Measurements from ENCODE around the gene DNAH2.
A peak's percentile ranks its signal among the peaks of the same experiment; 100 is the strongest.
"Not testable (repeated sequence)": the region's sequence is repeated elsewhere in the genome, so short reads cannot be mapped to it uniquely, and the experiment has no call there.

The DNAH2 gene

DNA sequence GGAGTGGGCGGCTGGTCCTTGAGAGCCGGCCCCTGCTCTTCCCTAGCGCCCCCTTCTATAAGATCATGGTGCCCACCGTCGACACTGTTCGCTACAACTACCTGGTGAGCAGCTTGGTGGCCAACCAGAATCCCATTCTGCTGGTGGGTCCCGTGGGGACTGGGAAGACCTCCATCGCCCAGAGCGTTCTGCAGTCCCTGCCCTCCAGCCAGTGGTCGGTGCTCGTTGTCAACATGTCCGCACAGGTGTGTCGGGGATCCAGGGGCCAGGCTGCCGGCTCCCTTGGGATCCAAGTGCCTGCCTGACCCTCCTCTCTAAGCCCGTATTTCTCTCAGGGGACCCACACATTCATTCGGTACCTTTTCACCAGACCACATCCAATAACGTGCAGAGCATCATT, 75.1 kb downstream of the DNAH2 start:
- H3K27ac Mint-ChIP-seq = no peak overlapping the region
- H3K4me1 Mint-ChIP-seq = no peaks in the 10 kb centered on the region
- no peak for ATAC-seq (replicated peaks)
- peaks cover 15 to 26% of the 10 kb centered on the region in 2 donors for H3K27me3 Mint-ChIP-seq
- no peak for DNase-seq
- H3K36me3 Mint-ChIP-seq = peaks cover 0 to 2% of the 10 kb centered on the region in 2 donors
- H3K4me3 Mint-ChIP-seq = no peak overlapping the region
- H3K9me3 Mint-ChIP-seq = no peaks in the 10 kb centered on the region

DNA sequence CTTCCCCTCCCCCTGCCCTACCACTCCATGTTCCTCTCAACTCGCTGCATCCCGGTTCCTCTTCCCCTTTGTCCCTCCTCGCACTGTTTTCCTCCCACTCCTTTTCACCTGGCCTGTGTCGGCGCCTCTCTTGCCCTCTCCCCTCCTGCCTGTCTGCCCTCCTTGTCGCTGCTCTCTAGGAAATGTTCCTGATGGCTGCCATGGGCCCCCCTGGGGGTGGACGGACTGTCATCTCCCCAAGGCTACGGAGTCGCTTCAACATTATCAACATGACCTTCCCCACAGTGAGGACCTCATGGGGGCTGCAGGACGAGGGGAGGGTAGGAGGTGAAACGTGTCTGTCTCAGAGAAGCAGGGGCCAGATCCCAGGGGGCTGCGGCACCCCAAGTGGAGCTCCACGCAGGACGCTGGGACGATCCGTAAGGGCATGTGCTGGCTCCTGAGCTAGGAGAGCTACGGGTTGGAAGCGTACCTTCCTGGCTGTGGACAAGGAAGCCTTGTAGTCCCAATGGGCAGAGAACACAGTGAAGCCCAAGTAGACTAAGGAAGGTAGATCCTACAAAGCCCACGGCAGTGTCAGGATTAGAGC, 76.6 kb downstream of the DNAH2 start:
- DNase-seq (no peak), ATAC-seq (replicated peaks) (no peak)
- Mint-ChIP-seq H3K27ac (no peak overlapping the region), H3K4me1 (no peaks in the 10 kb centered on the region), H3K36me3 (peaks cover 0 to 2% of the 10 kb centered on the region in 2 donors), H3K4me3 (no peak overlapping the region), H3K9me3 (no peaks in the 10 kb centered on the region), H3K27me3 (peaks cover 23 to 28% of the 10 kb centered on the region in 2 donors)

DNA sequence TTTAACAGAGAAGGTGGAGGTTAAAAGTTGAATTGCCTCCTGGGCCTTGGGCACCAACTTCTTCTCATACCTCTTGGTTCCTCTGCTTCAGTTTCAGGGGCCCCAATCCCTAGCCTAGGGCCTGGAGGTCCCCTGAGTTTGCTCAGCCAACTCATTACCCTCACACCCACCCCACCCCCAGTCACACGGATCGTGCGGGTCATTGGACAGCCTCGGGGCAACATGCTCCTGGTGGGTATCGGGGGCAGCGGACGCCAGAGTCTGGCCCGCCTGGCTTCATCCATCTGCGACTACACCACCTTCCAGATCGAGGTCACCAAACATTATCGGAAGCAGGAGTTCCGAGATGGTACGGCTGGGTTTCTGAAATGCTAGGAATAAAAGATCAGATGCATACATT, 80.4 kb downstream of the DNAH2 start:
- H3K4me3 Mint-ChIP-seq = no peak overlapping the region
- peaks cover 0 to 2% of the 10 kb centered on the region in 2 donors for H3K36me3 Mint-ChIP-seq
- no peak for ATAC-seq (replicated peaks)
- H3K27ac Mint-ChIP-seq = no peak overlapping the region
- no peaks in the 10 kb centered on the region for H3K4me1 Mint-ChIP-seq
- peaks cover 31 to 32% of the 10 kb centered on the region in 2 donors for H3K27me3 Mint-ChIP-seq
- DNase-seq = no peak
- no peaks in the 10 kb centered on the region for H3K9me3 Mint-ChIP-seq

DNA sequence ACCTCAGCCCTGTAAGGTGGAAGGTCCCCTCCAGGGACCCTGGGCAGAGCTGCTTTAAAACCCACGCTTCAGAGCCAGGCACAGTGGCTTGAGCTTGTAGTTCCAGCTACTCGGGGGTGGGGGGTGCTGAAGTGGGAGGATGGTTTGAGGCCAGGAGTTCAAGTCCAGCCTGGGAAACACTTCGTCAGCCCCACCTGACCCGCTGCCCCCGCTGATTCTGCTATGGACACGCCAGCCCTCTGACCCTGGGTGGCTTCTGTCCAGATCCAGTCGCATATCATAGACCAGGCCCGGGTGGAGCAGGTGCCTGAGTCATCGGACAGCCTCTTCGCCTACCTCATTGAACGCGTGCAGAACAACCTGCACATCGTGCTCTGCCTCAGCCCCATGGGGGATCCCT, 81.3 kb downstream of the DNAH2 start:
- no peak overlapping the region for H3K27ac Mint-ChIP-seq
- H3K36me3 Mint-ChIP-seq = peaks cover 0 to 2% of the 10 kb centered on the region in 2 donors
- no peak overlapping the region for H3K4me3 Mint-ChIP-seq
- no peaks in the 10 kb centered on the region for H3K9me3 Mint-ChIP-seq
- H3K27me3 Mint-ChIP-seq = peaks cover 35 to 40% of the 10 kb centered on the region in 2 donors
- DNase-seq (no peak), ATAC-seq (replicated peaks) (no peak)
- H3K4me1 Mint-ChIP-seq = no peaks in the 10 kb centered on the region

DNA sequence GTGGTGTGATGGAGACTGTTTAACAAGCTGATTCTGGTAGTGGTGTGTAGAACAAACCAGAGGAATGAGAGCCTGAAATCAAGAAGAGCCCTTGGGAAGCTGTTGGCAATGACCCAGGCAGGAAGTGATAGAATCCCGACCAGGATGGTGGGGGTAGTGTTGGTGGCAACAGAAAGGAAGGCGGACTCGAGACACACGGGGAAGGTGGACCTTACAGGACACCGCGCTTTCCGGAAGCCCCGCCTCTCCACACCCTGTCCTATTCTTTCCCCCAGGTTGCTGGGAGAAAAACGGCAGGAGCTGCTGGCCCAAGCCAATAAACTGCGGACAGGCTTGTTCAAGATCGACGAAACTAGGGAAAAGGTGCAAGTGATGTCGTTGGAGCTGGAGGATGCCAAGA, 86.4 kb downstream of the DNAH2 start:
- ATAC-seq (replicated peaks) (no peak), DNase-seq (no peak)
- Mint-ChIP-seq H3K27ac (no peak overlapping the region), H3K36me3 (no peaks in the 10 kb centered on the region), H3K27me3 (peaks cover 33 to 37% of the 10 kb centered on the region in 2 donors), H3K4me3 (no peak overlapping the region), H3K4me1 (peaks cover 0 to 2% of the 10 kb centered on the region in 2 donors), H3K9me3 (no peaks in the 10 kb centered on the region)

DNA sequence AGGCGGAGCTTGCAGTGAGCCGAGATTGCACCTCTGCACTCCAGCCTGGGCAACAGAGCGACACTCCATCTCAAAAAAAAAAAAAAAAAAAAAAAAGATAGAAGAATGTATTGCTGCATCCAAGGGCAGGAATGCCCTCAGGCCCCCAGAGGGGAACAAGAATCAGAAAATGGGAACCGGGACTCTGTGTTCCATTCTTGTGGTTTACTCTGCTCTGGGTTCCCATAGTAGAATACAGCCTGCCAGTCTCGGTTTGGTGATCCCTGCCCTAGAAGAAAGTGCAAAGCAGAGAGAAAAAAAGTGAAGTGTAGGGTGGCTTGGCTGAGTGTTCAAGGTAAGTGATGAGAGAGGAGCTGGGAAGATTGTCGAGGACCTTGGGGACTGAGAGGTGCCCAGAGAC, 89.0 kb downstream of the DNAH2 start:
- DNase-seq = no peak

DNA sequence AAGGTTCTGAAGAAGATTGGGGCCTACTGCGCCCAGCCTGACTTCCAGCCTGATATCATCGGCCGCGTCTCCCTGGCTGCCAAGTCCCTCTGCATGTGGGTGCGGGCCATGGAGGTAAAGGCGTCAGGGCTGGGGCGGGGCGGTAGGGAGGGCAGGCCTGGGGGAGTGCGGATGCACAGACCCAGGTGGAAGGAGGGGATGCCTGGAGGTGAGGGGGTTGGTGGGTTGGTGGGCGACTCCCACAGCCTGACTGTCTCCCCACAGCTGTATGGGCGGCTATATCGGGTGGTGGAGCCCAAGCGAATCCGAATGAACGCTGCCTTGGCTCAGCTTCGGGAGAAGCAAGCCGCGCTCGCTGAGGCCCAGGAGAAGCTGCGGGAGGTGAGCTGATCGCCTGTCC, 89.7 kb downstream of the DNAH2 start:
- no peaks in the 10 kb centered on the region for H3K9me3 Mint-ChIP-seq
- no peaks in the 10 kb centered on the region for H3K36me3 Mint-ChIP-seq
- peaks cover 34 to 44% of the 10 kb centered on the region in 2 donors for H3K27me3 Mint-ChIP-seq
- H3K27ac Mint-ChIP-seq = no peak overlapping the region
- ATAC-seq (replicated peaks) (no peak), DNase-seq (no peak)
- no peak overlapping the region for H3K4me3 Mint-ChIP-seq
- H3K4me1 Mint-ChIP-seq = peaks cover 0 to 2% of the 10 kb centered on the region in 2 donors

More for the DNA sequence above, 89.0 kb downstream of the DNAH2 start:
- Mint-ChIP-seq H3K27me3 (peaks cover 37 to 44% of the 10 kb centered on the region in 2 donors), H3K9me3 (no peaks in the 10 kb centered on the region), H3K4me3 (no peak overlapping the region), H3K4me1 (peaks cover 0 to 2% of the 10 kb centered on the region in 2 donors), H3K27ac (no peak overlapping the region), H3K36me3 (no peaks in the 10 kb centered on the region)
- ATAC-seq (replicated peaks) = peak in 1 of 2 donors; percentile 27

DNA sequence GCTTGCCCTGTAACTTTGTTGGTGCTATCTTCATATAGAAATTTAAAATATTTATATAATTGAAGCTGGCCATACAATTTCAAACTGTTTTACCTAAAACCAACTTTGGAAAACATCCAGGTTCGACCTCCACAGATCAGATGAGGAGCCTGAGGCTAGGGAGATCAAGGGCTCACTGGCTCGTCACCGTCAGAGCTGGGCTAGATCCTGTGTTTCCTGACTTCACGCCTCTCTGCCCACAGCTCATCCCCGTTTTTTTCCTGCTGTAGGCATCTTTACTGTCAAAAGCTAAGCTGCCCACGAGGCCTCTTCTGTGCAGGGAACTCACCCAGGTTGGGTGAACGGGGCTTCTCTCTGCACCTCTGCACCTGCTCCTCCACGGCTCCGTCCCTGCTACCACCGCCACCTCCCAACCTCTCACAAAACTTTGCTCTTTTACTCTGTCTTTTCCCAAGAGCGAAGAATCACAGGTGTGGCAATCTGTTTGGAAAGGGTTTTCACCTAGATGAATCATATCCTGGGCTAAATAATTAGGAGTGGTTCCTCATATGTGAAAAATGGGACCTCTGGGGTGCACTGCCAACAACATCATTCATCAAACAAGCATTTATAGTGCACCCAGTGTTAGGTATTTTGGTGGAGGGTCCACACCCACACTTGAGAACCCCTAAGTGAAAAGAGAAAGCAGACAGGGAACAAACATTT, 91.7 kb downstream of the DNAH2 start:
- Mint-ChIP-seq H3K27me3 (peaks cover 23 to 28% of the 10 kb centered on the region in 2 donors), H3K4me3 (no peak overlapping the region), H3K4me1 (peaks cover 0 to 2% of the 10 kb centered on the region in 2 donors), H3K36me3 (no peaks in the 10 kb centered on the region), H3K27ac (no peak overlapping the region), H3K9me3 (no peaks in the 10 kb centered on the region)
- no peak for ATAC-seq (replicated peaks)
- DNase-seq = no peak

DNA sequence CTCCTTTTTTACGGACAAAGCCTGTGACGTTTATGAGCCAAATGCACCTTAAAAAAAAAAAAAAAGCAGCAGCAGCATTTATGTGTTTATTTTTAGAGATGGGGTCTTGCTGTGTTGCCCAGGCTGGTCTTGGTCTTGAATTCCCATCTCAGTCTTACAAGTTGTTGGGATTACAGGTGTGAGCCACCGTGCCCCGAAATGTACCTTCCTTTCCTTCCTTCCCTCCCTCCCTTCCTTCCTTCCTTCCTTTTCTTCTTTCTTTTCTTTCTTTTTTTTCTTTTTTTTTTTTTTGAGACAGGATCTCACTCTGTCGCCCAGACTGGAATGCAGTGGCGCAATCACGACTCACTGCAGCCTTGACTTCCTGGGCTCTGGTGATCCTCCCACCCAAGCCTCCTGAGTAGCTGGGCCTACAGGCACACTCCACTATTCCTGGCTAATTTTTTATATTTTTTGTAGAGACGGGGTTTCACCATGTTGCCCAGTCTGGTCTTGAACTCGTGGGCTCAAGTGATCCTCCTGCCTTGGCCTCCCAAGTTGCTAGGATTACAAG, 92.3 kb downstream of the DNAH2 start:
- Mint-ChIP-seq H3K27me3 (peaks cover 20 to 24% of the 10 kb centered on the region in 2 donors), H3K27ac (peak overlapping the region; percentile 42)
- not testable (repeated sequence) for DNase-seq; H3K4me3 Mint-ChIP-seq; ATAC-seq (replicated peaks); H3K36me3 Mint-ChIP-seq; H3K9me3 Mint-ChIP-seq; H3K4me1 Mint-ChIP-seq

DNA sequence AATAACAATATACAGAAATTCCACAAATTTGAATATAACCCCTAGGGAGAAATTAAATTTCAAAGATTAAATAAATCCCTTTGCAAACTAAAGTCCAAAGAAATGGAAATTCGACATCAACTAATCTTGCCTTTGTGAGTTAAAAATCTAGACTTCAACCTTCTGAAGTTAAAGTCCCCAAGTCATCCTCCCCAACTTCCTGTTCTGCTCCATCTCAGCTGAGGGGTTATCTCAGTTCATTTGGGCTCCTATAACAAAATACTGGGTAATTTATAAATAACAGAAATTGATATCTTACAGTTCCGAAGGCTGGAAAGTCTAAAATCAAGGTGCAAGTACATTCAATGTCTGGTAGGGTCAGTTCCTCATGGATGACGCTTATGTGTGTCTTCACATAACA, 93.7 kb downstream of the DNAH2 start:
- peaks cover 14 to 17% of the 10 kb centered on the region in 2 donors for H3K27me3 Mint-ChIP-seq
- H3K9me3 Mint-ChIP-seq = no peaks in the 10 kb centered on the region
- no peaks in the 10 kb centered on the region for H3K36me3 Mint-ChIP-seq
- no peak overlapping the region for H3K27ac Mint-ChIP-seq
- H3K4me1 Mint-ChIP-seq = peaks cover 0 to 2% of the 10 kb centered on the region in 2 donors
- DNase-seq = no peak
- H3K4me3 Mint-ChIP-seq = no peak overlapping the region
- no peak for ATAC-seq (replicated peaks)

DNA sequence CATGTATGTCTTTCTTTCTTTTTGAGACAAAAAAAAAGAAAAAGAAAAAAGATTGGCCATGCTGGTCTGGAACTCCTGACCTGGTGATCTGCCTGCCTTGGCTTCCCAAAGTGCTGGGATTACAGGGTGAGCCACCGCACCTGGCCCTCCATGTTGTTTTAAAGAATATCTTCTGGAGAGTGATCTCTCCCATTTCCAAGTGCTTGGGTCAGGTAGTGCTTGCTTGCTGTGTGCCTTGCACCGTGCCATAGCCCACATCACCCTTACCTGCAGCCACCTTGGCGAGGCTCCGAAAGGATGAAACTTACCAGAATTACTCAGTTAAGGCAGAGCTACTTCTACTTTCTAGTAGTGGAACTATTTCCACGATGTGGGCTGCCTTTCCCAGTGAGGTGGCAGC, 97.4 kb downstream of the DNAH2 start:
- Mint-ChIP-seq H3K27ac (no peak overlapping the region), H3K27me3 (peaks cover 6 to 13% of the 10 kb centered on the region in 2 donors), H3K4me1 (no peaks in the 10 kb centered on the region), H3K4me3 (no peak overlapping the region), H3K36me3 (no peaks in the 10 kb centered on the region), H3K9me3 (no peaks in the 10 kb centered on the region)
- DNase-seq = no peak
- ATAC-seq (replicated peaks) = no peak

DNA sequence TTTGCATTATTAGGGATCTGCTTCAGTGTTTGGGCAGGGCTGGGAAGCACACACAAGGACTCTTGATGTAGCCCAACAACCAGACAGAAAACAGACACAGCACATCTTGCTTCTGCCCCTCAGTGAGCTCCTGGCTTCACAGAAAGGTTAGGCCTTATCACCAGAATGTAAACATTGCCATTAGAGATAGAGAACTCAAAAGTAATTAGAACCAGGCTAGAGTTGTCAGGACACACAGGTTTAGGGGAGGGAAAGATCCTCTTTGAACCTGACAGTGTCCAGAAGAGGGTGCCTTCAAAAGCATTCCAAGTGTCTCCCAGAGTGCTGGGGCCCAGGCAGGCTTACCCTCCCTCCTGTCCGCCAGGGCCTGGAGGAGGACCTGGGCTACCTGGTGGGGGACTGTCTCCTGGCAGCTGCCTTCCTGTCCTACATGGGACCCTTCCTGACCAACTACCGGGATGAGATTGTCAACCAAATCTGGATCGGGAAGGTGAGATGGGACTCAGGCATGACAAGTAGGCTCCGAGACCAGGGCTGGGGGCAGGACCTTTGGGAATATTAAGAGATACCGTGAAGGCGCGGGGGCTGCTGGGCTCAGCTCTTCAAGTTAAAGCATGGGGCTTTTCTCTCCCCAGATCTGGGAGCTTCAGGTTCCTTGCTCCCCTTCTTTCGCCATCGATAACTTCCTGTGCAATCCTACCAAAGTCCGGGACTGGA, 99.5 kb downstream of the DNAH2 start:
- no peak for ATAC-seq (replicated peaks)
- Mint-ChIP-seq H3K27ac (no peak overlapping the region), H3K4me1 (no peaks in the 10 kb centered on the region), H3K4me3 (no peak overlapping the region), H3K9me3 (no peaks in the 10 kb centered on the region), H3K27me3 (peaks cover 6 to 17% of the 10 kb centered on the region in 2 donors), H3K36me3 (no peaks in the 10 kb centered on the region)
- DNase-seq = no peak

DNA sequence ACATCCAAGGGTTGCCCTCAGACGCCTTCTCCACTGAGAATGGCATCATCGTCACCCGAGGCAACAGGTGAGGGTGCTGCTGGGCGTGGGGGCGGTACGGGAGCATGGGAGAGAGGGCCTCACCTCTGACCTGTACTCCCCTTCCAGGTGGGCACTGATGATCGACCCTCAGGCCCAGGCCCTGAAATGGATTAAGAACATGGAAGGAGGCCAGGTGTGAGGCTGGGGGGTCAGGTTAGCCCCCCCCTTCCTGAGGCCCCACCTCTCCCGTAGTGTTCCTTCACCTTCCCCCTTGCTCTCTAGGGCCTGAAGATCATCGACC, 100.1 kb downstream of the DNAH2 start:
- no peak overlapping the region for H3K4me3 Mint-ChIP-seq
- no peaks in the 10 kb centered on the region for H3K9me3 Mint-ChIP-seq
- no peaks in the 10 kb centered on the region for H3K36me3 Mint-ChIP-seq
- no peaks in the 10 kb centered on the region for H3K4me1 Mint-ChIP-seq
- H3K27ac Mint-ChIP-seq = no peak overlapping the region
- H3K27me3 Mint-ChIP-seq = peaks cover 6 to 17% of the 10 kb centered on the region in 2 donors
- ATAC-seq (replicated peaks) (no peak), DNase-seq (no peak)

DNA sequence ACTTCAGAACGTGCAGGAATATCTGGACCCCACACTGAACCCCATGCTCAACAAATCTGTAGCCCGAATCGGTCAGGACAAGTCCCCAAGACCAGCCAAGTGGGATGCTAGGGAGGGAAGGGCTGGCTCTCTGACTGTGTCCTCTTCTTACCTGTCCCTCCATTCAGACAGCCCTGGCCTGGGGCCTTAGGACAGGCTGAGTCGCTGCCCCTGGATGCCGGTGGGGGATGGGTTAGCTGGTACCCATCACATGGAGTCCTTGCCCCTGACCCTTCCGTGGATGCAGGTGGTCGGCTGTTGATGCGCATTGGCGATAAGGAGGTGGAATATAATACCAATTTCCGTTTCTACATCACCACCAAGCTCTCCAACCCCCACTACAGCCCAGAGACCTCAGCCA, 100.5 kb downstream of the DNAH2 start:
- peaks cover 6 to 17% of the 10 kb centered on the region in 2 donors for H3K27me3 Mint-ChIP-seq
- ATAC-seq (replicated peaks) (no peak), DNase-seq (no peak)
- no peaks in the 10 kb centered on the region for H3K9me3 Mint-ChIP-seq
- no peak overlapping the region for H3K4me3 Mint-ChIP-seq
- H3K27ac Mint-ChIP-seq = no peak overlapping the region
- H3K4me1 Mint-ChIP-seq = no peaks in the 10 kb centered on the region
- H3K36me3 Mint-ChIP-seq = no peaks in the 10 kb centered on the region
